Stomach (tissue), 9 donors: ENCODE results near the gene CIP2A. TPM values are rescaled to one million over a fixed set of nuclear protein-coding genes. Genes with fewer than 3 reads are reported as not detected.

Source experiments
- DNase-seq, 2 donors: peaks; one replicate each; pipeline versions ENCODE4 v3.0.0 to v3.0.0-alpha.2; 2013 to 2019
- H3K27ac ChIP-seq, 5 donors: fragments of 200-600 bp in 4 of 5; sonication (generic) in 4 of 5; one replicate each; pipeline ENCODE4 v1.5.1; 2013 to 2019; ENCODE audit warnings: mild to moderate bottlenecking in 1 of 5, moderate library complexity in 1 of 5
- H3K27me3 ChIP-seq, 3 donors: fragments of 200-600 bp; sonication (generic); one replicate each; pipeline ENCODE4 v1.5.1; 2017 to 2019; ENCODE audit warnings: mixed run types in 1 of 3
- H3K36me3 ChIP-seq, 4 donors: fragments of 200-600 bp; sonication (generic); 1 replicate in 3 of 4; 2 replicates in 1 of 4; pipeline ENCODE4 v1.5.1; 2016 to 2019
- H3K4me1 ChIP-seq, 4 donors: fragments of 200-600 bp; sonication (generic); one replicate each; pipeline ENCODE4 v1.5.1; 2016 to 2019
- H3K4me3 ChIP-seq, 4 donors: fragments of 200-600 bp; sonication (generic) in 3 of 4; one replicate each; pipeline ENCODE4 v1.5.1; 2016 to 2019; ENCODE audit warnings: mild to moderate bottlenecking in 1 of 4
- H3K9me3 ChIP-seq, 4 donors: fragments of 200-600 bp; sonication (generic); one replicate each; pipeline ENCODE4 v1.5.1; 2016 to 2019
- CTCF ChIP-seq, 7 experiments: fragments of 450-650 bp in 4 of 7; fragments of 200-600 bp in 3 of 7; sonication (generic) in 3 of 7; IDR thresholded peaks; one replicate each; pipeline ENCODE4 v1.5.1; 2016 to 2019; ENCODE audit warnings: antibody characterized with exemption in 7 of 7, control low read depth in 2 of 7, mild to moderate bottlenecking in 1 of 7
- EP300 ChIP-seq: sonication (generic); formaldehyde crosslinking; IDR thresholded peaks from one replicate; pipeline ENCODE4 v1.6.1; 2017; ENCODE audit warnings: antibody characterized with exemption
- POLR2A ChIP-seq, 4 donors: fragments of 450-650 bp; IDR thresholded peaks; one replicate each; pipeline ENCODE4 v1.6.1; 2016; ENCODE audit warnings: antibody characterized with exemption in 4 of 4, control low read depth in 2 of 4, mild to moderate bottlenecking in 1 of 4, moderate library complexity in 1 of 4
- POLR2AphosphoS5 ChIP-seq, 3 donors: sonication (generic); formaldehyde crosslinking; IDR thresholded peaks; one replicate each; pipeline ENCODE4 v1.6.1; 2016; ENCODE audit warnings: antibody characterized with exemption in 3 of 3
- WGBS, 5 donors: extraction: QIAGEN DNeasy Blood & Tissue Kit in 3 of 5; methylation state at CpG; one replicate each; pipeline versions ENCODE4 v1.1.5 to v1.1.7; 2013 to 2018; 5-methylcytosine and 5-hydroxymethylcytosine counted together
- intact Hi-C: fragments of 100-400 bp; cut with DNase I; formaldehyde crosslinking; loops from one replicate; pipeline ENCODE4 v1.15.1; 2023; ENCODE audit warnings: low total_unique reads
- polyA plus RNA-seq, 3 donors: library from polyadenylated mRNA; stranded (reverse); fragments of 200-250 nt; gene quantifications; one replicate each; pipeline ENCODE4 v1.2.3, GENCODE V29; 2013
- total RNA-seq, 5 donors: library from RNA; depleted of rRNA; stranded (reverse); fragments of >200 nt; gene quantifications; one replicate each; pipeline versions ENCODE4 v1.1.0 to v1.2.3, GENCODE V29; 2014 to 2016
- donor health status: healthy with polysubstance abuse.
- donor health status: Bipolar disorder and iron deficiency.
- donor health status: healthy.

Gene CIP2A
- total and polyA plus RNA-seq, 8 donors = 0.58 to 26.4 (median 1.8) TPM; not detected in 1

GRCh38 chr3:108564564-108564963, 24.7 kb downstream of the CIP2A start:
- DNase-seq = no peak
- peaks cover 0 to 7% (median 0%) of the 10 kb centered on the region in 4 donors for H3K36me3 ChIP-seq
- intact Hi-C loops = no loop called here

GRCh38 chr3:108562565-108562964, 26.7 kb downstream of the CIP2A start:
- Histone ChIP-seq H3K27ac (no peak overlapping the region), H3K27me3 (no peaks in the 10 kb centered on the region), H3K36me3 (peaks cover 0 to 16% (median 0%) of the 10 kb centered on the region in 4 donors), H3K4me1 (no peaks in the 10 kb centered on the region), H3K9me3 (no peaks in the 10 kb centered on the region), H3K4me3 (no peak overlapping the region)
- TF ChIP-seq POLR2AphosphoS5 (IDR thresholded peaks at IDR 0.05) (no peak), POLR2A (IDR thresholded peaks at IDR 0.05) (no peak), EP300 (no peak), CTCF (IDR thresholded peaks at IDR 0.05) (no peak)
- WGBS, 5 donors = 85 to 96% (median 95%) methylated on average over 2 of the region's 2 CpGs
- intact Hi-C loops = no loop called here
- no peak for DNase-seq

More at GRCh38 chr3:108564564-108564963, 24.7 kb downstream of the CIP2A start:
- Histone ChIP-seq H3K27ac (no peak overlapping the region), H3K4me1 (no peaks in the 10 kb centered on the region), H3K27me3 (no peaks in the 10 kb centered on the region), H3K9me3 (no peaks in the 10 kb centered on the region), H3K4me3 (no peak overlapping the region)
- TF ChIP-seq POLR2AphosphoS5 (IDR thresholded peaks at IDR 0.05) (no peak), EP300 (no peak), POLR2A (IDR thresholded peaks at IDR 0.05) (no peak)

- no peak for TF ChIP-seq POLR2A (IDR thresholded peaks at IDR 0.05)
- TF ChIP-seq POLR2AphosphoS5 (IDR thresholded peaks at IDR 0.05) = no peak
- no peak for TF ChIP-seq EP300
- no peak for TF ChIP-seq CTCF (IDR thresholded peaks at IDR 0.05)
- intact Hi-C loops = no loop called here
- DNase-seq = no peak
- Histone ChIP-seq H3K4me1 (peaks cover 0 to 11% (median 0%) of the 10 kb centered on the region in 4 donors), H3K36me3 (peaks cover 0 to 16% (median 0%) of the 10 kb centered on the region in 4 donors), H3K4me3 (no peak overlapping the region), H3K27ac (peak overlapping the region in 1 of 5 donors; percentile 27), H3K27me3 (no peaks in the 10 kb centered on the region), H3K9me3 (no peaks in the 10 kb centered on the region)
- WGBS, 5 donors = 32 to 57% (median 52%) methylated on average over 2 of the region's 2 CpGs
Measured at GRCh38 chr3:108555966-108556581, 33.2 kb downstream of the CIP2A start.

GRCh38 chr3:108554913-108555571, 34.2 kb downstream of the CIP2A start:
- WGBS, 5 donors = 33 to 60% (median 47%) methylated on average over 3 of the region's 3 CpGs
- DNase-seq = peak in 1 of 2 donors; percentile 10
- intact Hi-C loops = no loop called here
- TF ChIP-seq EP300 = no peak
- TF ChIP-seq POLR2AphosphoS5 (IDR thresholded peaks at IDR 0.05) = no peak
- TF ChIP-seq POLR2A (IDR thresholded peaks at IDR 0.05) = no peak
- TF ChIP-seq CTCF (IDR thresholded peaks at IDR 0.05) = no peak
- H3K27ac ChIP-seq = peak overlapping the region in 3 of 5 donors; percentile 27 to 44 (median 30)
- H3K4me3 ChIP-seq = no peak overlapping the region
- H3K4me1 ChIP-seq = peaks cover 0 to 11% (median 0%) of the 10 kb centered on the region in 4 donors
- no peaks in the 10 kb centered on the region for H3K9me3 ChIP-seq
- no peaks in the 10 kb centered on the region for H3K27me3 ChIP-seq
- H3K36me3 ChIP-seq = peaks cover 0 to 11% (median 0%) of the 10 kb centered on the region in 4 donors

- DNase-seq = no peak
- intact Hi-C loops = no loop called here
- Histone ChIP-seq H3K4me1 (peaks cover 0 to 11% (median 0%) of the 10 kb centered on the region in 4 donors), H3K36me3 (peaks cover 0 to 9% (median 0%) of the 10 kb centered on the region in 4 donors), H3K9me3 (no peaks in the 10 kb centered on the region), H3K4me3 (no peak overlapping the region), H3K27me3 (no peaks in the 10 kb centered on the region), H3K27ac (no peak overlapping the region)
- no peak for TF ChIP-seq CTCF (IDR thresholded peaks at IDR 0.05)
- TF ChIP-seq POLR2AphosphoS5 (IDR thresholded peaks at IDR 0.05) = no peak
- TF ChIP-seq POLR2A (IDR thresholded peaks at IDR 0.05) = no peak
- TF ChIP-seq EP300 = no peak
Measured at GRCh38 chr3:108554229-108554628, 35.0 kb downstream of the CIP2A start.
